Smooth muscle cell (in vitro differentiated cells): ENCODE measurements around the gene SERPINF2. TPM values are rescaled to one million over a fixed set of nuclear protein-coding genes. Genes with fewer than 3 reads are reported as not detected.
A peak's percentile ranks its signal among the peaks of the same experiment; 100 is the strongest.

Experiments used
- microRNA counts: library from miRNA; unstranded; fragments of <30 nt; microRNA quantifications from one replicate; lab custom pipeline; 2016
- polyA plus RNA-seq: library from polyadenylated mRNA; unstranded; fragments of >200 nt; fragmentation: Nextera tagmentation; extraction: Ambion mirVana; gene quantifications from 2 replicates; pipeline ENCODE4 v1.2.1, GENCODE V29; 2016
- total RNA-seq: library from RNA; depleted of rRNA; stranded (reverse); fragments of >200 nt; gene quantifications from 2 replicates; pipeline ENCODE4 v1.2.3, GENCODE V29; 2014

SERPINF2 gene
- total and polyA plus RNA-seq, 2 experiments from 2014 or later: 0.18 to 0.22 TPM

MicroRNAs encoded within 50 kb of the gene (microRNA counts, 767-probe panel; counts per million panel counts)
- 8,704 counts per million, percentile 64 among the panel's probes with 10 or more counts for microRNA hsa-miR-22-3p (lab: Ali Mortazavi, UCI)

Other genes starting within 250 kb of the SERPINF2 start
- 12.6 and 32.3 TPM in 2 replicates for gene INPP5K, start 226.3 kb upstream of the SERPINF2 start, total RNA-seq
- gene INPP5K, start 226.3 kb upstream of the SERPINF2 start, polyA plus RNA-seq: 9.6 and 19.7 TPM in 2 replicates
- 14.4 and 26.9 TPM in 2 replicates for gene PITPNA, start 180.1 kb upstream of the SERPINF2 start, total RNA-seq
- 42.7 and 47.2 TPM in 2 replicates for gene PITPNA, start 180.1 kb upstream of the SERPINF2 start, polyA plus RNA-seq
- gene SLC43A2, start 114.0 kb upstream of the SERPINF2 start, total RNA-seq: 3.8 and 4.4 TPM in 2 replicates
- 5.3 and 7.1 TPM in 2 replicates for gene SLC43A2, start 114.0 kb upstream of the SERPINF2 start, polyA plus RNA-seq
- gene SCARF1, start 97.1 kb upstream of the SERPINF2 start, total RNA-seq: 0.45 and 0.63 TPM in 2 replicates
- 0.11 and 0.65 TPM in 2 replicates for gene SCARF1, start 97.1 kb upstream of the SERPINF2 start, polyA plus RNA-seq
- 5.1 and 8.4 TPM in 2 replicates for gene RILP, start 93.0 kb upstream of the SERPINF2 start, total RNA-seq
- 7.4 and 7.7 TPM in 2 replicates for gene RILP, start 93.0 kb upstream of the SERPINF2 start, polyA plus RNA-seq
- gene PRPF8, start 58.0 kb upstream of the SERPINF2 start, total RNA-seq: 99.7 and 111 TPM in 2 replicates
- gene PRPF8, start 58.0 kb upstream of the SERPINF2 start, polyA plus RNA-seq: 129 and 135 TPM in 2 replicates
- 2.5 and 3.4 TPM in 2 replicates for gene TLCD2, start 32.5 kb upstream of the SERPINF2 start, total RNA-seq
- gene TLCD2, start 32.5 kb upstream of the SERPINF2 start, polyA plus RNA-seq: 1.9 and 3.6 TPM in 2 replicates
- gene WDR81, start 18.2 kb upstream of the SERPINF2 start, total RNA-seq: 5.6 and 5.7 TPM in 2 replicates
- gene WDR81, start 18.2 kb upstream of the SERPINF2 start, polyA plus RNA-seq: 9.7 TPM in 2 replicates
- gene SERPINF1, start 19.2 kb downstream of the SERPINF2 start, total RNA-seq: 645 and 778 TPM in 2 replicates
- gene SERPINF1, start 19.2 kb downstream of the SERPINF2 start, polyA plus RNA-seq: 370 and 498 TPM in 2 replicates
- gene SMYD4, start 87.0 kb downstream of the SERPINF2 start, total RNA-seq: 9.5 and 10.3 TPM in 2 replicates
- gene SMYD4, start 87.0 kb downstream of the SERPINF2 start, polyA plus RNA-seq: 11.1 and 11.7 TPM in 2 replicates
- 25.2 and 29.6 TPM in 2 replicates for gene RPA1, start 87.1 kb downstream of the SERPINF2 start, total RNA-seq
- gene RPA1, start 87.1 kb downstream of the SERPINF2 start, polyA plus RNA-seq: 37.8 and 46.3 TPM in 2 replicates